Measurements from ENCODE around the gene LKAAEAR1.

LKAAEAR1 gene

GRCh38 chr20:64091770-64092169 lies 7.6 kb upstream of the LKAAEAR1 start:
- TF ChIP-seq SIN3A (IDR thresholded peaks at IDR 0.05; ENCODE audit: borderline replicate concordance, insufficient read depth, low read length) (no peak), TAF1 (IDR thresholded peaks at IDR 0.05; ENCODE audit: borderline replicate concordance, insufficient read depth, low read length) (no peak), FOXP2 (optimal IDR thresholded peaks at IDR 0.05; ENCODE audit: borderline replicate concordance, extremely low read depth, extremely low read length, insufficient read depth) (no peak), POLR2AphosphoS5 (IDR thresholded peaks at IDR 0.05; ENCODE audit: low read depth, low read length) (no peak)
- TF ChIP-seq, protein P1, sequence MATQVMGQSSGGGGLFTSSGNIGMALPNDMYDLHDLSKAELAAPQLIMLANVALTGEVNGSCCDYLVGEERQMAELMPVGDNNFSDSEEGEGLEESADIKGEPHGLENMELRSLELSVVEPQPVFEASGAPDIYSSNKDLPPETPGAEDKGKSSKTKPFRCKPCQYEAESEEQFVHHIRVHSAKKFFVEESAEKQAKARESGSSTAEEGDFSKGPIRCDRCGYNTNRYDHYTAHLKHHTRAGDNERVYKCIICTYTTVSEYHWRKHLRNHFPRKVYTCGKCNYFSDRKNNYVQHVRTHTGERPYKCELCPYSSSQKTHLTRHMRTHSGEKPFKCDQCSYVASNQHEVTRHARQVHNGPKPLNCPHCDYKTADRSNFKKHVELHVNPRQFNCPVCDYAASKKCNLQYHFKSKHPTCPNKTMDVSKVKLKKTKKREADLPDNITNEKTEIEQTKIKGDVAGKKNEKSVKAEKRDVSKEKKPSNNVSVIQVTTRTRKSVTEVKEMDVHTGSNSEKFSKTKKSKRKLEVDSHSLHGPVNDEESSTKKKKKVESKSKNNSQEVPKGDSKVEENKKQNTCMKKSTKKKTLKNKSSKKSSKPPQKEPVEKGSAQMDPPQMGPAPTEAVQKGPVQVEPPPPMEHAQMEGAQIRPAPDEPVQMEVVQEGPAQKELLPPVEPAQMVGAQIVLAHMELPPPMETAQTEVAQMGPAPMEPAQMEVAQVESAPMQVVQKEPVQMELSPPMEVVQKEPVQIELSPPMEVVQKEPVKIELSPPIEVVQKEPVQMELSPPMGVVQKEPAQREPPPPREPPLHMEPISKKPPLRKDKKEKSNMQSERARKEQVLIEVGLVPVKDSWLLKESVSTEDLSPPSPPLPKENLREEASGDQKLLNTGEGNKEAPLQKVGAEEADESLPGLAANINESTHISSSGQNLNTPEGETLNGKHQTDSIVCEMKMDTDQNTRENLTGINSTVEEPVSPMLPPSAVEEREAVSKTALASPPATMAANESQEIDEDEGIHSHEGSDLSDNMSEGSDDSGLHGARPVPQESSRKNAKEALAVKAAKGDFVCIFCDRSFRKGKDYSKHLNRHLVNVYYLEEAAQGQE (IDR thresholded peaks at IDR 0.05; ENCODE audit: insufficient read depth in 1 of 2, low read depth in 2 of 2, low read length in 2 of 2), result no peak

GRCh38 chr20:64091340-64091739 lies 7.1 kb upstream of the LKAAEAR1 start:
- TF ChIP-seq TAF1 (IDR thresholded peaks at IDR 0.05; ENCODE audit: borderline replicate concordance, insufficient read depth, low read length) (no peak), FOXP2 (optimal IDR thresholded peaks at IDR 0.05; ENCODE audit: borderline replicate concordance, extremely low read depth, extremely low read length, insufficient read depth) (no peak), POLR2AphosphoS5 (IDR thresholded peaks at IDR 0.05; ENCODE audit: low read depth, low read length) (no peak), SIN3A (IDR thresholded peaks at IDR 0.05; ENCODE audit: borderline replicate concordance, insufficient read depth, low read length) (no peak)
- TF ChIP-seq, protein P1 (IDR thresholded peaks at IDR 0.05; ENCODE audit: insufficient read depth in 1 of 2, low read depth in 2 of 2, low read length in 2 of 2), result no peak

GRCh38 chr20:64090165-64090564 lies 6.0 kb upstream of the LKAAEAR1 start:
- TF ChIP-seq SIN3A (IDR thresholded peaks at IDR 0.05; ENCODE audit: borderline replicate concordance, insufficient read depth, low read length), result no peak
- no peak for TF ChIP-seq POLR2AphosphoS5 (IDR thresholded peaks at IDR 0.05; ENCODE audit: low read depth, low read length)
- TF ChIP-seq FOXP2 (optimal IDR thresholded peaks at IDR 0.05; ENCODE audit: borderline replicate concordance, extremely low read depth, extremely low read length, insufficient read depth), result no peak
- TF ChIP-seq, protein P1 (IDR thresholded peaks at IDR 0.05; ENCODE audit: insufficient read depth in 1 of 2, low read depth in 2 of 2, low read length in 2 of 2), result no peak
- no peak for TF ChIP-seq TAF1 (IDR thresholded peaks at IDR 0.05; ENCODE audit: borderline replicate concordance, insufficient read depth, low read length)

DNA sequence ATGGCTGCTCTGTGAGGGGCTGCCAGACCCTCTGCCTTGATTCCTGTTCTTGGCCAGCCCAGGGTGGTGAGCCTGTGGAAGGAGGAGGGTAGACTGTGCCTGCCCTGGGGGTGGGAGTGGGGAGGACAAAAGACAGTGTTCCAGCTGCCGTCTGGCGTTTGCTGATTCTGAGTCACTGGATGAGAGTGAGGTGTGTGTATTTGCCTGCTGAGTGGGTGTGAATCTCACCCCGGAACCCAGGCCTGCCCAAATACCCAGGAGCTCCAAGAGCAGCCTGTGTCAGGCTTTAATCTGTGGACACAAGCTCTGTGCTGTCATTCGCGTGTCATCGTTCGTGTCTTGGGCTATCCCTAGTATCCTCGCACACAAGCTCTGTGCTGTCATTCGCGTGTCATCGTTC lies 2.6 kb upstream of the LKAAEAR1 start:
- TF ChIP-seq TAF1 (IDR thresholded peaks at IDR 0.05; ENCODE audit: borderline replicate concordance, insufficient read depth, low read length), result no peak
- TF ChIP-seq, protein P1 (IDR thresholded peaks at IDR 0.05; ENCODE audit: insufficient read depth in 1 of 2, low read depth in 2 of 2, low read length in 2 of 2), result no peak
- TF ChIP-seq SIN3A (IDR thresholded peaks at IDR 0.05; ENCODE audit: borderline replicate concordance, insufficient read depth, low read length), result no peak
- TF ChIP-seq POLR2AphosphoS5 (IDR thresholded peaks at IDR 0.05; ENCODE audit: low read depth, low read length), result no peak
- no peak for TF ChIP-seq FOXP2 (optimal IDR thresholded peaks at IDR 0.05; ENCODE audit: borderline replicate concordance, extremely low read depth, extremely low read length, insufficient read depth)

DNA sequence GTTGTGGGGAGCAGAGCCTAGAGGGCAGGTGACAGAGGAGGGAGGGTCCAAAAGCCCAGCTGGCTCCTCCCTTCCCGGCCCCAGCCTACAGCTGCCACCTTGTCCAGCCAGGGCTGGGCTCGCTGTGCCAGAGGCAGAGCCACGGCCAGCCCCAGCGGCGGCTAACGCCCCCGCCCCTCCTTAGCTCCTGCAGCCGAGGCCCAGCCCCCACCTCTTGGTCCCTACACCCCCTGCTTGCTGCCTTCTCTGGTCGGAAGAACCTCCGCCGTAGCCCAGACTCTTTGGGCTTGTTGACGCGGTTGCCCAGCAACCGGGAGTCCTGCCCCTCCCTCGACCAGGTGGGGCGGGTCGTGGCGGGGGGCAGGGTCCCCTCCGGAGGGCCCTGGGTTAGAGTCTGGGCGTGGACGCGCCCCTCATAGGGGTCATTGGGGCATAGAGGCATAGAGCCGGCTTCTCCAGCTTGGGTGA lies 521 bp upstream of the LKAAEAR1 start:
- TF ChIP-seq SIN3A (IDR thresholded peaks at IDR 0.05; ENCODE audit: borderline replicate concordance, insufficient read depth, low read length), result no peak
- TF ChIP-seq, protein P1 (IDR thresholded peaks at IDR 0.05; ENCODE audit: insufficient read depth in 1 of 2, low read depth in 2 of 2, low read length in 2 of 2), result no peak
- no peak for TF ChIP-seq FOXP2 (optimal IDR thresholded peaks at IDR 0.05; ENCODE audit: borderline replicate concordance, extremely low read depth, extremely low read length, insufficient read depth)
- TF ChIP-seq POLR2AphosphoS5 (IDR thresholded peaks at IDR 0.05; ENCODE audit: low read depth, low read length), result no peak
- TF ChIP-seq TAF1 (IDR thresholded peaks at IDR 0.05; ENCODE audit: borderline replicate concordance, insufficient read depth, low read length), result no peak

Data from PFSK-1 (cell line).